ENCODE data around the gene OSTM1.
"Not testable (repeated sequence)": the region's sequence is repeated elsewhere in the genome, so short reads cannot be mapped to it uniquely, and the experiment has no call there.

Gene OSTM1

GRCh38 chr6:108008363-108008762 is 66.2 kb downstream of the OSTM1 start:
- no peak for DNase-seq (ENCODE audit: low read depth)
- no peak overlapping the region for H3K4me3 ChIP-seq (ENCODE audit: low read length)
- TF ChIP-seq CTCF (IDR thresholded peaks at IDR 0.05; ENCODE audit: insufficient read depth, low read depth, low read length, missing control alignments): no peak

GRCh38 chr6:108005961-108006360 is 68.6 kb downstream of the OSTM1 start:
- DNase-seq (ENCODE audit: low read depth): no peak
- H3K4me3 ChIP-seq (ENCODE audit: low read length): no peak overlapping the region
- TF ChIP-seq CTCF (IDR thresholded peaks at IDR 0.05; ENCODE audit: insufficient read depth, low read depth, low read length, missing control alignments): no peak

- no peak overlapping the region for H3K4me3 ChIP-seq (ENCODE audit: low read length)
- DNase-seq (ENCODE audit: low read depth): no peak
- no peak for TF ChIP-seq CTCF (IDR thresholded peaks at IDR 0.05; ENCODE audit: insufficient read depth, low read depth, low read length, missing control alignments)
Measured at GRCh38 chr6:108004861-108005260, 69.7 kb downstream of the OSTM1 start.

GRCh38 chr6:108002365-108003221 is 71.9 kb downstream of the OSTM1 start:
- DNase-seq (ENCODE audit: low read depth): peak; percentile 95
- no peak for TF ChIP-seq CTCF (IDR thresholded peaks at IDR 0.05; ENCODE audit: insufficient read depth, low read depth, low read length, missing control alignments)
- no peak overlapping the region for H3K4me3 ChIP-seq (ENCODE audit: low read length)

- DNase-seq (ENCODE audit: low read depth): no peak
- no peak for TF ChIP-seq CTCF (IDR thresholded peaks at IDR 0.05; ENCODE audit: insufficient read depth, low read depth, low read length, missing control alignments)
Measured at GRCh38 chr6:108001696-108002231, 72.8 kb downstream of the OSTM1 start.

GRCh38 chr6:108000259-108000658 is 74.3 kb downstream of the OSTM1 start:
- not testable (repeated sequence) for H3K4me3 ChIP-seq (ENCODE audit: low read length); DNase-seq (ENCODE audit: low read depth)

More at GRCh38 chr6:108001696-108002231, 72.8 kb downstream of the OSTM1 start:
- no peak overlapping the region for H3K4me3 ChIP-seq (ENCODE audit: low read length)

GRCh38 chr6:107999341-107999740 is 75.2 kb downstream of the OSTM1 start:
- no peak for DNase-seq (ENCODE audit: low read depth)
- no peak for TF ChIP-seq CTCF (IDR thresholded peaks at IDR 0.05; ENCODE audit: insufficient read depth, low read depth, low read length, missing control alignments)
- H3K4me3 ChIP-seq (ENCODE audit: low read length): no peak overlapping the region

All from epithelial cell of esophagus (primary cell).